Midbrain (tissue), 1 donor: Measurements from ENCODE around the gene CPA4.
"Not testable (repeated sequence)": the region's sequence is repeated elsewhere in the genome, so short reads cannot be mapped to it uniquely, and the experiment has no call there.

Experiments
- DNase-seq: peaks from one replicate; lab custom pipeline; 2025; lab: John Stamatoyannopoulos, UW

CPA4 gene

DNA sequence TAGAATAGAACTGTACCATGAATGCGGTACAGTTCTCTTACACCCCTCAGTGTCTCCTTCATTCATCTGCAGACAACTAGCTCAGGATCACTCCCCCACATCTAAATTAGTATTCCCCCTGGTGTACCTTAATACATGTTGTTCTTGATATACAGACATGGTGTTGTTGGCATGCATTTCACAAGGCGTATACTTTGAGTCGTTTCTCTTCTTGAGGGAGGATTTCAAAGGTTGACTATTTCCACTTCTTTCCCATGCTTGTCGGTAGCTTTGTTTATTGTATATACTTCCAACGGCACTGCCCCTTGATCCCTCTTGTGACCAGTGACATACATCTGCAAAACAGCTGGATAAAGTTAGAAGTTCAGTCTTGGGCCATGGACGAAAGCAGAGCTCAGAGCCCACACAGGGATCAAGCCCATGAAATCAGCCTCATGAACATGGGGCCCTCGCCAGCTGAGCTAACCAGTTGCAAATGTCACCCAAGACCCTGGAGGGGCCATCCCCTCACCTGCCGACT, 8.6 kb downstream of the CPA4 start:
- no peak for DNase-seq

GRCh38 chr7:130302649-130303048, 9.7 kb downstream of the CPA4 start:
- DNase-seq = no peak

- DNase-seq = no peak
These were observed 10.2 kb downstream of the CPA4 start for GRCh38 chr7:130303127-130303526.

DNA sequence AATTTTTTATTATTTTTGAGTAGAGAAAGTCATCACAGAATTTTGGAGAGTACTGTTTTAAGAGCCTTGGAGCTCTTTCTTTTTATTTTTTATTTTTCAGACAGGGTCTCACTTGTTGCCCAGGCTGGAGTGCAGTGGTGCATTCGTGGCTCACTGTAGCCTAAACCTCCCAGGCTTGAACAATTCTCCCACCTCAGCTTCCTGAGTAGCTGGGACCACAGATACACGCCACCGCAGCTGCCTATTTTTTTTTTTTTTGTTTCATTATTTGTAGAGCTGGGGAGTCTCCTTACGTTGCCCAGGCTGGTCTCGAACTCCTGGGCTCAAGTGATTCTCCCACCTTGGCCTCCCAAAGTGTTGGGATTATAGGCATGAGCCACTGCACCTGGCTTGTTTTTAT, 10.6 kb downstream of the CPA4 start:
- no peak for DNase-seq

DNA sequence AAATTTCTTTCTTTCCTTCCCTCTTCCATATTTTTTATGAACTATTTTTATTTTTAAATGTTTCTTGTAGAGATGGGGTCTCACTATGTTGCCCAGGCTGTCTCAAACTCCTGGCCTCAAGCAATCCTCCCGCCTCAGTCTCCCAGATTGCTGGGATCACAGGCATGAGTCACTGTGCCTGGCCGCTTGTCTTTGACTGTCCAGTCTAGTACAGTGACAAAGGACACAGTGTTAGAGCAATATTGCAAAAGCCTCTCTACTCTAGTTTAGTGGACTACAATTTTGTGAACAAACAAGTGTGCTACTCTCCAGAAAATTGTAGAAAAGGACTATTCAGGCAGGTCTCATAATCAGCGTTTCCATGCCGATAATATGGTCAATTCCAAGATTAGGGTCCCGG, 11.0 kb downstream of the CPA4 start:
- DNase-seq = no peak

GRCh38 chr7:130304878-130305277, 11.9 kb downstream of the CPA4 start:
- DNase-seq = no peak

DNA sequence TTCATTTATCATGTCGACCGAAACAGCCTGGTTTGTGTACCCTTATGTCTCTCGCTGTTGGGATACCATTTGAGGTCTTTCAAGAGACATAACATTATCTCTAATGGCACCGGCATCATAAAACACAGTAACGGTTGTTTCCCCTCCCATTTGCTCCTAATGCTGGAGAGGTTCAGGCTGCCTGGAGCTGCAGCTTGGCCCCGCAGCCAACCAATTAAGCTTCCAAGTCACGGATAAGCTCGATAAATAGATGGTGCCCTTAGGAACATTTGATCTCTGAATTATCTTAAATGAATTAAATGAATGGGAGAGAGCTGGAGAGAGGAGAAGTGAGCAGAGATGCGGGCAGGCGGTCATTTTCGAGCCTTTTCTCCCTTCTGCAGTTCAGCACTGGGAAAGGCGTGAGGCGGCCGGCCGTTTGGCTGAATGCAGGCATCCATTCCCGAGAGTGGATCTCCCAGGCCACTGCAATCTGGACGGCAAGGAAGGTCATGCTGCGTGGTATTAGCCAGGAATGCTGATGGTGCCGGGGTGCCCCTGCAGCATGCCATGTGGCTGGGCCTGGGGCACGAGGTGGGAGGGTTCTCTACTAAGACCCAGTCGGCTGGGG, 12.6 kb downstream of the CPA4 start:
- DNase-seq = no peak

GRCh38 chr7:130309986-130310385, 17.0 kb downstream of the CPA4 start:
- DNase-seq = no peak

- no peak for DNase-seq
These were observed 21.3 kb downstream of the CPA4 start for GRCh38 chr7:130314305-130314704.

GRCh38 chr7:130319541-130319940, 26.6 kb downstream of the CPA4 start:
- DNase-seq = no peak

DNA sequence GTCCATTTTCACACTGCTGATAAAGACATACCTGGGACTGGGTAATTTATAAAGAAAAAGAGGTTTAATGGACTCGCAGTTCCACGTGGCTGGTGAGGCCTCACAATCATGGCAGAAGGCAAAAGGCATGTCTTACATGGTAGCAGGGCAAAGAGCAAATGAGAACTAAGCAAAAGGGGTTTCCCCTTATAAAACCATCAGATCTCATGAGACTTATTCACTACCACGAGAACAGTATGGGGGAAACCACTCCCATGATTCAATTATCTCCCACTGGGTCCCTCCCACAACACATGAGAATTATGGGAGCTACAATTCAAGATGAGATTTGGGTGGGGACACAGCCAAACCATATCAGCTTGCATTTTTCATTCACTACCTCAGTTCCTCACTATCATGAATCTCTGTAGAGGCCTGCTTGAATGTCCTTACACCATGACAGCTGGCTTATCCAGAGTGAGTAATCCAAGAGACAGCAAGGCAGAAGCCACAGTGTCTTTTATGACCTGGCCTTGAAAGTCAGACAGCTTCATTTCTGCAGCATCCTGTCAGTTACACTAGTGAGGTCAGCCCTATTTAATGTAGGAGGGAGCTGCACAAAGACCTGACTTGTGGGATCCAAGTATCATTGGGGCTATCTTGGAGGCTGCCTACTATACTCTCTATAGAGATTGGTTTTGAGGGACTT, 28.7 kb downstream of the CPA4 start:
- DNase-seq = not testable (repeated sequence)

- no peak for DNase-seq
These were observed 29.7 kb downstream of the CPA4 start for GRCh38 chr7:130322615-130323014.

DNA sequence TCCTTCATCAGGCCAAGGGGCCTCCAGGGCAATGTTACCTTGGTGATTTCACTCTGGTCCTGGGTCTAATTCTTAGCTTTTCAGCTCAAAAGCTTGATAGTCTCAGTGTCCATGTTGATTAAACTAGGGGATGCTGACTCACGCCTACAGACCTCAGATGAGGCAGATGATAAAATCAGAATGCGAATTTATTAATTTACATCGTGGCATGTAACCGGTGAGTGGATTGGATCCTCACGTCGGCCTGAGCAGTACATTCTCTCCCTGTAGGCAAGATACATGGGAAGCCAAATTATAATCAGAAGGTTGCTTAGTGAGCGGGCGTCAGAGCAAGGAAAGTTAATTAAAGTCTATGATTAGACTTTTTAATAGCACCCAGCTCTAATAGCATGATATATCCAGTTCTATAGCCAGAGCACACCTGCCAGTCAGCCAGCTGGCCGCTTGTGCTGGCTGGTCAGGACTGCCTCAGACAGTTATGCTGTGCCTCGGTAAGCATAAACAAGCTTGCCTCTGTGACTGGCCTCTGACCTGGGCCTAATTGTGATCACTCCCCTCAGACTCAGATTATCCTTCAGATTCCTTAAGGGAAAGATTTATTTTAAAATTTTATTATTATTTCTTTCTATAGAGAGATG, 31.5 kb downstream of the CPA4 start:
- DNase-seq = no peak

DNA sequence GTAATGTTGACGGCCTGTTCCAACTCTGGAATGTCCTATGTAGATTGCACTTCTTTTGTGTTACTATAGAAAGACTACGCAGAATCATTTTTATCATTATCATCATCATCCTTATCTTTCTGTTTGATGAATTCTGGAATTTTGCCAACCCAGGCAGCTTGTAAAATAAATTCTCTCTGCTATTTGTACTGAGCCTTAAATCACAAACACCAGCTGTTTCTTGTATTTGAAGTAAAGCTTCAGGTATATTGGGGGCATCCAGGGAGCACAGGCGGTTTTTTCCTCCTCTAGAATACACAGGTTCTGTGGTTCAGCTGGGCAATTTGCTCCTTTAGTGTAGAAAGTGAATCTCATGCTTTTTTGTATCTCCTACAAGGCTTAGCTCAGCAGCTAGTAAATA, 36.7 kb downstream of the CPA4 start:
- no peak for DNase-seq

DNA sequence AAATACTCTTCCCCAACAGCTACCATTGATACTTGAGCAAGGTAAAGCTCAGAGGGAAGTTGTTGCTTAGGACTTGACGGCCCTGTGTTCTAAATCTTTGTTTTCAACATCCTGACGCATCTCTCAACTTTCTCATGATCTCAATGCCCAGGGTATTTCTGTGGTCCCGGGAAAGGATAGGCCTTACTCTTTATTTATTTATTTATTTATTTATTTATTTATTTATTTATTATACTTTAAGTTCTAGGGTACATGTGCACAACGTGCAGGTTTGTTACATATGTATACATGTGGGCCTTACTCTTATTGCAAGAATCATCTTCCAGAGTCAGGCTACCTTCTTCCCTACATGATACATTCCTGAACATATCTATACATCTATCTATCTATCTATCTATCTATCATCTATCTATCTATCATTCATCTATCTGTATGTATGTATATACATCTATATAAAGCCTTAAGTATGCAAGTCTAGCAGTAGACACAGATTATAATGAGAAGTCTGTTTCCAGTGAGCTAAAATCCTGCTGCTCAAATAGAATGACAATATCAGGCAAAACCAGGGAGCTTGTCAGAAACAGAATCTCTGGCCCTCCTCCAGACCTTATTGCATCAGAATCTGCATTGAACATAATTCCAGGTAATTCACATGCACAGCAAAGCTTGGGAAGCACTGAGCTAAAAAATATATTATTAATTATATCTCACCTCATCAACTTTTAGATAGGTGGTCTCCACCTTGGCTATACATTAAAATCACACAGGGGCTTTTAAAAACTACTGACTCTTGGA, 39.5 kb downstream of the CPA4 start:
- DNase-seq = no peak

- DNase-seq = no peak
These were observed 40.9 kb downstream of the CPA4 start for GRCh38 chr7:130333832-130334231.

DNA sequence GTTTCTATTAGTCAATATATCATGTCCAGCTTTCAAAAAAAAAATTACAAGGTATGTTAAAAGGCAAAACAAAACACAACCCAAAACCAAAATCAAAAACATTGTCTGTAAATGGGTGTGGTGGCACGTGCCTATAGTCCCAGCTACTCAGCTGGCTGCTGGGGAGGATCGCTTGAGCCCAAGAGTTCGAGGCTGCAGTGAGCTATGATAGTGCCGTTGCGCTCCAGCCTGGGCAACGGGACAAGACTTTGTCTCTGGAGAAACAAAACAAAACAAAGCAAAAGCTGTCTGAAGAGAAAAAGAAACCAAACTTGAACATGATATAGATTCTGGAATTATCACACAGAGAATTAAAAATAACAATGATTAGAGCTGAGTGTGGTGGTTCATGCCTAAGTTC, 41.3 kb downstream of the CPA4 start:
- no peak for DNase-seq

DNA sequence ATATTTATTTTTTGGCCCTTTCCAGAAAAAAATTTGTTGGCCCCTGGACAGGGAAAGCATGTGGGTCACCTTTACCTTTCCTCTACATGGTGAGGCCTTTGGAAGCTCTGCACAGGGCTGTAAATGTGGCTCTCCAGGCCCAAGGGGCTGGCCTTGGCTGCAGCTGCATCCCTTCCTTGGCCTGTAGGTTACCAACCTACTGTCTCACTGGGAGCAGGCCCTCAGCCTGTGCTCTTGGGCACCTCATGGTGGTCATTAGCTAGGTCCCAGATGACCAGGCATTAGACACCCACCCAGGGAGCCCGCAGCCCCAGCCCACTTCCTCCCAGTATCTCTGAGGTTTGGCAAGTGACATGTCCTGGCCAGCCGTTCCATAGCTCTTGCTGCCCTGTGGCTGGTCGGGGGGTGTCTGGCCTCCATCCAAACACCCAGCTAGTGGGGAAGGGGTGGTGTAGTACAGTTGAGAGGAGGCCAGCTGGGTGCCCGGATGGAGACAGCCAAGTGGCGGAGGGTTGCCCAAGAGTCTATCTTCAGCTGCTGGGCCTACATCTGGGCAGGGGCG, 44.5 kb downstream of the CPA4 start:
- no peak for DNase-seq

DNA sequence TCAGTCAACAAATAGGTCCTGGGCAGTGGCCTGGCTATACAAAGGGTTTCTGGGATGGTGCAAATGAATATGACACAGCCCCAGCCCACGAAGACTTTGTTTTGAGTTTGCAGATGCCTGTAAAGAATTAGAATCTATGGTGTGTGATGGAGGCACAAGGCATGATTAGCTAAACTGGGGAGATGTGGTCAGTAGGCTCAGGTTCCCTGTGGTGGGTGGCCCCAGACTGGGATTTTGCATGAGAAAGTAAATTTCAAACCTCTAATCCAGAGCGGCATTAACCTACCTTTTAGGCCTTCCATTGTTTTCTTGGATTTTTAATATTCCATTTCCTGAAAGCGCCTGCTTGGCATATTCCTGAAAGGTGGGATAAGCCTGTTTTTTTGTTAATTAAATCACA, 45.3 kb downstream of the CPA4 start:
- DNase-seq = no peak

DNA sequence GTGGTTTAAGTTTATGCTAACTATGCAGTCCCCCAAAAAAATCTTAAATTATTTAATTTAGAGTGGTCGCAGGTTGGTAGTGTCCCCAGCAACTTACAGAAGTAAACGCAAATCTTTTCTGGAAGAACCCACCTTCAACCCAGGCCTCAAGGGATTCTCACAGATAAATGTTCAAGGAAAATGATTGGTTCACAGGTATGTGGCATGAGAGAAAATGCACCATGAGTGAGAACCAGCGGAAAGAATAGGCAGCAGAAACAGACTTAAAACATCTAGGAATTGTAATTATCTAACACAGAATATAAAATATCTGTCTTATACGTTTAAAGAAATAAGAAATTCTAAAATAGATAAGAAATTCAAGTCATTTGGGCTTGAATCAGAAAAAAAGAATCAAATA, 48.9 kb downstream of the CPA4 start:
- DNase-seq = no peak

- DNase-seq = no peak
These were observed 49.9 kb downstream of the CPA4 start for GRCh38 chr7:130342701-130343380.
